HepG2 (cell line): Measurements from ENCODE around the gene ABCA13. TPM values are rescaled to one million over a fixed set of nuclear protein-coding genes. Genes with fewer than 3 reads are reported as not detected.
A peak's percentile ranks its signal among the peaks of the same experiment; 100 is the strongest.

Source experiments
- ATAC-seq: fragments of 200-7000 bp; cut with Tn5 transposase; 3 replicates; pipeline ENCODE4 v1.9.1; 2020; ENCODE audit warnings: mild to moderate bottlenecking, moderate library complexity
- BruUV-seq: library from RNA; stranded (reverse); fragments of 400-500 nt; replicated peaks from 2 replicates; lab custom pipeline; 2021; lab: Mats Ljungman, UMichigan
- CTCF ChIA-PET: fragments of 300-600 bp; formaldehyde crosslinking; extraction: SDS; loops from one replicate; lab custom pipeline; 2021; ENCODE audit warnings: low total read pairs, inconsistent platforms, low intra/inter-chr PET ratio; lab: Yijun Ruan, JAX
- POLR2A ChIA-PET: fragments of 350-600 bp; sonication (Branson Sonifier 250); formaldehyde crosslinking; loops from one replicate; lab custom pipeline; 2020; ENCODE audit warnings: antibody characterized with exemption, inconsistent platforms; lab: Yijun Ruan, JAX
- DNase-seq: peaks from one replicate; pipeline ENCODE4 v3.0.0-alpha.2; 2015; ENCODE audit warnings: low spot score
- FAIRE-seq: peaks from 3 replicates; lab custom pipeline; 2011; peaks lifted over from hg19 to GRCh38; lab: Jason Lieb, UNC
- H2AFZ ChIP-seq: one replicate; pipeline ENCODE4 v1.6.1; 2011; ENCODE audit warnings: low read length, inconsistent platforms
- H3K27ac ChIP-seq: fragments of 300-600 bp; 3 replicates; pipeline ENCODE4 v1.8.0; 2011; ENCODE audit warnings: mixed run types, mild to moderate bottlenecking, mixed read lengths, low read length, inconsistent platforms; ENCODE audit not compliant: insufficient read depth; ENCODE audit errors: extremely low read length
- H3K27me3 ChIP-seq, 2 experiments: fragments of 200-600 bp in 1 of 2; 2 replicates in 1 of 2; 3 replicates in 1 of 2; pipeline versions ENCODE4 v1.6.0 to v1.8.0; 2011; ENCODE audit warnings: low read length in 2 of 2, mild to moderate bottlenecking in 2 of 2, moderate library complexity in 2 of 2, inconsistent platforms in 1 of 2; ENCODE audit not compliant: insufficient read depth in 2 of 2, control insufficient read depth in 1 of 2
- H3K36me3 ChIP-seq, 2 experiments: fragments of 200-600 bp in 1 of 2; replicated peaks in 1 of 2; 2 replicates in 1 of 2; 3 replicates in 1 of 2; pipeline versions ENCODE4 v1.5.1 to v1.8.0; 2011; ENCODE audit warnings: low read length in 2 of 2, inconsistent platforms in 1 of 2; ENCODE audit not compliant: insufficient read depth in 2 of 2, control insufficient read depth in 1 of 2
- H3K4me1 ChIP-seq: 2 replicates; pipeline ENCODE4 v1.5.1; 2012; ENCODE audit warnings: low read length, inconsistent platforms; ENCODE audit not compliant: insufficient read depth
- H3K4me2 ChIP-seq: 2 replicates; pipeline ENCODE4 v1.6.0; 2011; ENCODE audit warnings: low read depth, low read length, inconsistent platforms
- H3K4me3 ChIP-seq, 3 experiments: fragments of 200-600 bp in 1 of 3; sonication (generic), shearing (Covaris generic) in 1 of 3; replicated peaks in 1 of 3; 2 replicates each; pipeline ENCODE4 v1.5.1; 2011 to 2016; ENCODE audit warnings: low read length in 3 of 3, inconsistent platforms in 2 of 3, low read depth in 2 of 3, mild to moderate bottlenecking in 2 of 3, control low read depth in 1 of 3, mixed read lengths in 1 of 3; ENCODE audit not compliant: insufficient read depth in 1 of 3
- H3K79me2 ChIP-seq: one replicate; pipeline ENCODE4 v1.6.1; 2011; ENCODE audit warnings: low read length, inconsistent platforms; ENCODE audit not compliant: insufficient read depth
- H3K9ac ChIP-seq: 2 replicates; pipeline ENCODE4 v1.6.0; 2011; ENCODE audit warnings: mild to moderate bottlenecking, low read depth, low read length, inconsistent platforms; ENCODE audit not compliant: insufficient read depth
- H3K9me3 ChIP-seq: 2 replicates; pipeline ENCODE4 v1.5.1; 2012; ENCODE audit warnings: mild to moderate bottlenecking, low read length
- H4K20me1 ChIP-seq: 2 replicates; pipeline ENCODE4 v1.6.0; 2011; ENCODE audit warnings: inconsistent platforms, mild to moderate bottlenecking, low read length, moderate library complexity; ENCODE audit not compliant: insufficient read depth
- ARID2 ChIP-seq: sonication (generic); formaldehyde crosslinking; IDR thresholded peaks from 2 replicates; pipeline ENCODE4 v1.8.1; 2022; ENCODE audit warnings: mild to moderate bottlenecking, missing genetic modification reagents, borderline replicate concordance
- GATAD2A ChIP-seq: IDR thresholded peaks from 2 replicates; pipeline ENCODE4 v1.6.1; 2016
- MAFF ChIP-seq: IDR thresholded peaks from 2 replicates; pipeline ENCODE4 v1.6.1; 2011; ENCODE audit warnings: low read depth, low read length, improper control_type of control experiment
- MAFK ChIP-seq, 2 experiments: IDR thresholded peaks in 1 of 2; conservative IDR thresholded peaks in 1 of 2; 2 replicates each; pipeline ENCODE4 v1.6.1; 2011; ENCODE audit warnings: improper control_type of control experiment in 2 of 2, low read length in 2 of 2
- RNF2 ChIP-seq: fragments of 450-650 bp; conservative IDR thresholded peaks from 2 replicates; pipeline ENCODE4 v1.6.1; 2016; ENCODE audit warnings: low read depth
- SAFB2 ChIP-seq: sonication (generic); formaldehyde crosslinking; IDR thresholded peaks from 2 replicates; pipeline ENCODE4 v1.5.1; 2020; ENCODE audit warnings: missing genetic modification reagents, low read depth, mild to moderate bottlenecking, borderline replicate concordance
- STAG1 ChIP-seq: sonication (generic); formaldehyde crosslinking; IDR thresholded peaks from 2 replicates; pipeline ENCODE4 v1.4.0; 2020; ENCODE audit warnings: missing genetic modification reagents
- ZNF678 ChIP-seq: sonication (generic); formaldehyde crosslinking; IDR thresholded peaks from 2 replicates; pipeline ENCODE4 v1.4.0; 2020; ENCODE audit warnings: mild to moderate bottlenecking, missing genetic modification reagents
- WGBS: methylation state at CpG from one replicate; pipeline ENCODE4 v1.1.6; 2017; ENCODE audit warnings: low lambda C conversion rate; 5-methylcytosine and 5-hydroxymethylcytosine counted together
- in situ Hi-C: cut with HindIII; loops from 2 replicates; pipeline ENCODE4 v1.10.0; 2017; ENCODE audit warnings: low pct_unique_long_range_greater_than_20kb; ENCODE audit not compliant: extremely low pct_ligation_motif_present
- intact Hi-C: fragments of 100-400 bp; cut with micrococcal nuclease; formaldehyde crosslinking; loops from one replicate; pipeline ENCODE4 v1.10.0; 2022; ENCODE audit not compliant: unreplicated experiment
- polyA plus RNA-seq, 8 experiments: library from polyadenylated mRNA; depleted of rRNA in 3 of 8; stranded (reverse) in 7 of 8; unstranded in 1 of 8; fragments of >200 nt; fragmentation: Illumina TruSeq in 4 of 8; extraction: Trizol in 4 of 8; gene quantifications; 2 replicates each; pipeline versions ENCODE4 v1.2.1 to v1.2.3, GENCODE V29; 2011 to 2016; ENCODE audit warnings: low read depth in 4 of 8, missing spikeins in 1 of 8, mixed read lengths in 1 of 8; ENCODE audit not compliant: insufficient read depth in 1 of 8
- total RNA-seq, 5 experiments: library from RNA; depleted of rRNA; stranded (reverse); fragments of >200 nt; fragmentation: Illumina TruSeq; extraction: Trizol; gene quantifications; 2 replicates each; pipeline ENCODE4 v1.2.3, GENCODE V29; 2016; ENCODE audit warnings: low read depth in 1 of 5
- TF ChIP-seq, protein P1 (sequence below): sonication (generic); formaldehyde crosslinking; IDR thresholded peaks from 2 replicates; pipeline ENCODE4 v1.5.0; 2020; ENCODE audit warnings: missing genetic modification reagents, mild to moderate bottlenecking, borderline replicate concordance
- TF ChIP-seq, protein P2 (sequence below): sonication (generic); formaldehyde crosslinking; IDR thresholded peaks from 2 replicates; pipeline ENCODE4 v1.8.0; 2022; ENCODE audit warnings: mild to moderate bottlenecking, missing genetic modification reagents, borderline replicate concordance
- TF ChIP-seq, protein P3 (sequence below): sonication (generic); formaldehyde crosslinking; IDR thresholded peaks from 2 replicates; pipeline ENCODE4 v1.4.0; 2020; ENCODE audit warnings: missing genetic modification reagents, mild to moderate bottlenecking, borderline replicate concordance

Gene ABCA13
- total and polyA plus RNA-seq, 2 of the 13 experiments (the other 11 are each of a cell fraction or from before 2014, with no cell fraction given): 0.03 TPM; not detected in 1

DNA sequence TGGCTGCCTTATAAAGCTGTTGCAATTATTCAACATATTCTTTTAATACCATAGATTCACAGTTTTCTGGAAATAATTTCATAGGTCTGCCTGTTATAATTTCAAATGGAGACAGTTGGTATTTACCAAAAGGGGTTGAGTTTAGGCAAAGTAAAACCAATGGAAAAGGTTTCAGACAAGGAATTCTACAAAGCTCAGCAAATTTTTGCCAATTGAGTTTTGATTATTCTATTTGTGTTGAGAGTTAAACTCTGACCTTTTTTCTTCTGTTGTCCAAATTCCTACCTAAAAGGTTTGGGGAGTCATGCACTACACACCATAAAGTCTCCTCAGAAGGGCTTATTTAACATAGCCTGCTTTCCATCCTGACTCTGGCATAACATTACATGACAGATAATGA lies 38.5 kb upstream of the ABCA13 start:
- H4K20me1 ChIP-seq: no peaks in the 10 kb centered on the region
- ChIA-PET POLR2A (no interaction called here), CTCF (no interaction called here)
- FAIRE-seq (no peak), ATAC-seq (no peak), DNase-seq (no peak)
- H3K27ac ChIP-seq: no peak overlapping the region
- intact Hi-C loops: no loop called here
- no peaks in the 10 kb centered on the region for H3K9me3 ChIP-seq
- H3K9ac ChIP-seq: no peak overlapping the region
- no TSS peak for BruUV-seq
- H3K79me2 ChIP-seq: no peaks in the 10 kb centered on the region
- H3K4me3 ChIP-seq: no peak overlapping the region
- in situ Hi-C loops: no loop called here
- no peak overlapping the region for H2AFZ ChIP-seq
- TF ChIP-seq MAFK (conservative IDR thresholded peaks at IDR 0.05 in 1 of 2, IDR thresholded peaks at IDR 0.05 in 1 of 2; ENCODE audit: low read length in 2 of 2): peak in 1 of 2 experiments; percentile 63; a peak in 3 of 4 replicates
- peak; percentile 29; the same call in 1 of the 2 replicates for TF ChIP-seq MAFF
- TF ChIP-seq, protein P1, sequence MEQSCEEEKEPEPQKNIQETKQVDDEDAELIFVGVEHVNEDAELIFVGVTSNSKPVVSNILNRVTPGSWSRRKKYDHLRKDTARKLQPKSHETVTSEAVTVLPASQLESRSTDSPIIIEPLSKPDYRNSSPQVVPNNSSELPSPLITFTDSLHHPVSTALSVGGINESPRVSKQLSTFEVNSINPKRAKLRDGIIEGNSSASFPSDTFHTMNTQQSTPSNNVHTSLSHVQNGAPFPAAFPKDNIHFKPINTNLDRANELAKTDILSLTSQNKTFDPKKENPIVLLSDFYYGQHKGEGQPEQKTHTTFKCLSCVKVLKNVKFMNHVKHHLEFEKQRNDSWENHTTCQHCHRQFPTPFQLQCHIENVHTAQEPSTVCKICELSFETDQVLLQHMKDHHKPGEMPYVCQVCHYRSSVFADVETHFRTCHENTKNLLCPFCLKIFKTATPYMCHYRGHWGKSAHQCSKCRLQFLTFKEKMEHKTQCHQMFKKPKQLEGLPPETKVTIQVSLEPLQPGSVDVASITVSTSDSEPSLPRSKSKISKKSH: no peak
- H3K27me3 ChIP-seq: no peaks in the 10 kb centered on the region; a peak in 1 of 5 replicates
- no peaks in the 10 kb centered on the region for H3K4me1 ChIP-seq
- H3K36me3 ChIP-seq: no peaks in the 10 kb centered on the region
- no peak overlapping the region for H3K4me2 ChIP-seq

- intact Hi-C loops (no loop called here), in situ Hi-C loops (no loop called here)
- Histone ChIP-seq H3K27me3 (no peaks in the 10 kb centered on the region), H3K27ac (peak overlapping the region; percentile 90), H3K36me3 (no peaks in the 10 kb centered on the region), H3K4me2 (peak overlapping the region; percentile 98), H4K20me1 (no peaks in the 10 kb centered on the region), H3K4me1 (peaks cover 63% of the 10 kb centered on the region), H3K4me3 (peak overlapping the region; percentile 47 to 63 (median 55)), H3K9ac (peak overlapping the region; percentile 79), H3K79me2 (no peaks in the 10 kb centered on the region), H2AFZ (peak overlapping the region; percentile 96), H3K9me3 (peaks cover 10% of the 10 kb centered on the region; the same call in 1 of the 2 replicates)
- WGBS: 0% methylated on average over 3 of the region's 3 CpGs
- ChIA-PET POLR2A (interaction anchor here (0.7 to 4.1 kb wide), 7 partner anchors 9 to 161 kb away, joined by 3 to 57 read pairs (median 7); partner anchors contain the start of gene UPP1), CTCF (interaction anchor here (2.8 kb wide), 1 partner anchor 15 kb away, joined by 62 read pairs; no protein-coding TSS in a partner anchor)
- ATAC-seq (peak; percentile 51), FAIRE-seq (peak; percentile 76), DNase-seq (peak; percentile 72)
- TSS peak; percentile 76 for BruUV-seq
- TF ChIP-seq STAG1 (peak; percentile 79), SAFB2 (no peak; the same call in 1 of the 2 replicates), GATAD2A (CRISPR knock-in tag) (0 out of 2 replicates have a peak, but pooled peaks have one; percentile 14), RNF2 (no peak), ARID2 (CRISPR knock-in tag) (0 out of 2 replicates have a peak, but pooled peaks have one; percentile 57), ZNF678 (CRISPR knock-in tag) (no peak)
- TF ChIP-seq, protein P2, sequence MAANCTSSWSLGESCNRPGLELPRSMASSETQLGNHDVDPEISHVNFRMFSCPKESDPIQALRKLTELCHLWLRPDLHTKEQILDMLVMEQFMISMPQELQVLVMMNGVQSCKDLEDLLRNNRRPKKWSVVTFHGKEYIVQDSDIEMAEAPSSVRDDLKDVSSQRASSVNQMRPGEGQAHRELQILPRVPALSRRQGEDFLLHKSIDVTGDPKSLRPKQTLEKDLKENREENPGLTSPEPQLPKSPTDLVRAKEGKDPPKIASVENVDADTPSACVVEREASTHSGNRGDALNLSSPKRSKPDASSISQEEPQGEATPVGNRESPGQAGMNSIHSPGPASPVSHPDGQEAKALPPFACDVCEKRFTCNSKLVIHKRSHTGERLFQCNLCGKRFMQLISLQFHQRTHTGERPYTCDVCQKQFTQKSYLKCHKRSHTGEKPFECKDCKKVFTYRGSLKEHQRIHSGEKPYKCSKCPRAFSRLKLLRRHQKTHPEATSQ (CRISPR knock-in tag): 0 out of 2 replicates have a peak, but pooled peaks have one; percentile 8
- TF ChIP-seq, protein P3, sequence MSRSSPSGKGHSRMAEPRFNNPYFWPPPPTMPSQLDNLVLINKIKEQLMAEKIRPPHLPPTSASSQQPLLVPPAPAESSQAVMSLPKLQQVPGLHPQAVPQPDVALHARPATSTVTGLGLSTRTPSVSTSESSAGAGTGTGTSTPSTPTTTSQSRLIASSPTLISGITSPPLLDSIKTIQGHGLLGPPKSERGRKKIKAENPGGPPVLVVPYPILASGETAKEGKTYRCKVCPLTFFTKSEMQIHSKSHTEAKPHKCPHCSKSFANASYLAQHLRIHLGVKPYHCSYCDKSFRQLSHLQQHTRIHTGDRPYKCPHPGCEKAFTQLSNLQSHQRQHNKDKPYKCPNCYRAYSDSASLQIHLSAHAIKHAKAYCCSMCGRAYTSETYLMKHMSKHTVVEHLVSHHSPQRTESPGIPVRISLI: peak; percentile 91
Observed at GRCh38 chr7:48139459-48139858, 31.8 kb upstream of the ABCA13 start.
